ENCODE data around the gene ADGRE2. TPM values are rescaled to one million over a fixed set of nuclear protein-coding genes. Genes with fewer than 3 reads are reported as not detected.

Gene ADGRE2
- total RNA-seq, 1 experiment from 2014 or later: not detected

DNA sequence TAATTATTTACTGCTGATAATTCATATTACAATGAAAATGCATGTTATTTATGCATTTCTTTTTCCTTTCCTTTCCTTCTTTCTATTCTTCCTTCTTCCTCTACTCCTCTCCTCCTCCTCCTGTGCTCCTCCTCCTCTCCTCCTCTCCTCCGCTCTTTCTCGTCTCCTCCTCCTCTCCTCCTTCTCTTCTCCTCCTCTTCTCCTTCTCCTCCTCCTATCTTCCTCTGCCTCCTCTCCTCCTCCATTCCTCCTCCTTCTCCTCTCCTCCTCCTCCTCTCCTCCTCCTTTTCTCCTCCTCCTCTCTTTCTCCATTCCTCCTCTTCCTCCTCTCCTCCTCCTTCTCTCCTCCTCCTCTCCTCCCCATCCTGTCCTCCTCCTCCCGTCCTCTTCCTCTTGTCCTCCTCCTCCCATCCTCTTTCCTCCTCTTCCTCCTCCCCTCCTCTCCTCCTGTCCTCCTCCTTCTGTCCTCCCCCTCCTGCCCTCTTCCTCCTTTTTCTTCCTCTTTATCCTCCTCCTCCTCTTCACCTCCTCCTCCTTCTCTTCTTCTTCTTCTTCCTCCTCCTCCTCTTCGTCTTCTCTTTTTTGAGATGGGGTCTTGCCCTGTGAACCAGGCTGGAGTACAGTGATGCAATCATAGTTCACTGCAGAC is 14.7 kb downstream of the ADGRE2 start:
- in situ Hi-C loops (cut with HindIII; ENCODE audit: low pct_unique_long_range_greater_than_20kb, low sequenced_read_pairs): no loop called here
- no peak for DNase-seq (ENCODE audit: low read depth)

DNA sequence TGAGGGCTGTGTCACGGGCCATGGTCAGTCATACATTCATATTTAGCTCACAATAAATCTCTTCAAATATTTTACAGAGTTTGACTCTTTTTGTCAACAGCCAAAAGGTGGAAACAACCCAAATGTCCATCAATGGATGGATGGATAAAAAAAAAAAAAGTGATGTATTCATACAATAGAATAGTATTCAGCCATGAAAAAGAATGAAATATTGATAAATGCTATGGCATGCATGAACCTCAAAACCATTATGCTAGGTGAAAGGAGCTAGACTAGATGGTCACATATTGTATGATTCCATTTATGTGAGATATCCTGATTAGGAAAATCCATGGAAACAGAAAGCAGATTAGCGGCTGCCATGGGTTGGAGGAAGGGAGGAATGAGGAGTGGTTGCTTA is 16.2 kb downstream of the ADGRE2 start:
- no peak for DNase-seq (ENCODE audit: low read depth)
- in situ Hi-C loops (cut with HindIII; ENCODE audit: low pct_unique_long_range_greater_than_20kb, low sequenced_read_pairs): no loop called here

DNA sequence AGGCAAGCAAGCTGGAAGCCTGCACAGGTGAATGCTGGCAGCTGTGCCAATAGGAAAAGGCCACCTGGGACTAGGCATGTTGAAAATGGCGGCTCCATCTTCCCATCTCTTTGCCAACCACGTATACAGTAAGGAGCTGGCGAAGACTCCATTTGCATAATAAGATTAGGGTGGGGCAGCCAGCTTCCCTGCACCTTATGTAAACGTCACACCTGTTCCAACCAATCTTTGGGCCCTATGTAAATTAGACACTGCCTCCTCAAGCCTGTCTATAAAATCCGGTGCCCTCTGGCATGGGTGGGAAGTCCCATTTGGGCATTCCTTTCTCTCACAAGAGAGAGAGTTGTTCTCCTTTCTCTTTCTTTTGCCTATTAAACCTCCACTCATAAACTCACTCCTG is 16.8 kb downstream of the ADGRE2 start:
- in situ Hi-C loops (cut with HindIII; ENCODE audit: low pct_unique_long_range_greater_than_20kb, low sequenced_read_pairs): no loop called here

DNA sequence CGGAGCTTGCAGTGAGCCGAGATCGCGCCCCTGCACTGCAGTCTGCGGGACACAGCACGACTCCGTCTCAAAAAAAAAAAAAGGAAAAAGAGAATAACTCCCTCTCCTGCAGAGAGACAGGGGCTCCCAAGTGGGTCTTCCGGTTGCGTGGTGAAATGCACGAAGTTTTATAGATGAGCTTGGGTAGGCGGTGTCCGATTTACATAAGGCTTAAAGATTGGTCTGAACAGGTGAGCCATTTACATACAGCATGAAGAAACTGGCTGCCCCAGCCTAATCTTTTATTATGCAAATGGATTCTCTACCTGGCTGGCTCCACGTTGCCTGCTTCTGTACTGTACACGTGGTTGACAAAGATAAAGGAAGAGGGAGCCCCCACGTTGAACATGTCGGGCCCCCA is 19.5 kb downstream of the ADGRE2 start:
- DNase-seq (ENCODE audit: low read depth): peak; percentile 14

More for the DNA sequence above, 16.8 kb downstream of the ADGRE2 start:
- DNase-seq (ENCODE audit: low read depth): no peak

DNA sequence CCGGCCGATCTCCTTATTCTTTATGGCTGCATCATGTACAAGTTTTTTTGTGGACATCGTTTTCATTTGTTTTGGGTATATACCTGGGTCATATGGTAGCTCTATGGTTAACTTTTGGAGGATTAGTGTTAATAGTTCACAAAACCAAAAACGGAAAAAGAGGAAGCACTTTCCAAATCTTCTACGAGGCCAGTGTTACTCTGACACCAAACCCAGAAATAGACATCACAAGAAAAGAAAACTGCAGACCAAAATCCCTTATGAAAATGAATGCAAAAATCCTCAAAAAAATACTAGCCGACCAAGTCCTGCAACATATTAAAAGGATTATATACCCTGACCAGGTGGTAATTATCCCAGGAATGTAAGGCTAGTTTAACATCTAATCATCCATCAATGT is 29.8 kb downstream of the ADGRE2 start:
- DNase-seq (ENCODE audit: low read depth): no peak
- in situ Hi-C loops (cut with HindIII; ENCODE audit: low pct_unique_long_range_greater_than_20kb, low sequenced_read_pairs): no loop called here

More for the DNA sequence above, 19.5 kb downstream of the ADGRE2 start:
- in situ Hi-C loops (cut with HindIII; ENCODE audit: low pct_unique_long_range_greater_than_20kb, low sequenced_read_pairs): no loop called here

DNA sequence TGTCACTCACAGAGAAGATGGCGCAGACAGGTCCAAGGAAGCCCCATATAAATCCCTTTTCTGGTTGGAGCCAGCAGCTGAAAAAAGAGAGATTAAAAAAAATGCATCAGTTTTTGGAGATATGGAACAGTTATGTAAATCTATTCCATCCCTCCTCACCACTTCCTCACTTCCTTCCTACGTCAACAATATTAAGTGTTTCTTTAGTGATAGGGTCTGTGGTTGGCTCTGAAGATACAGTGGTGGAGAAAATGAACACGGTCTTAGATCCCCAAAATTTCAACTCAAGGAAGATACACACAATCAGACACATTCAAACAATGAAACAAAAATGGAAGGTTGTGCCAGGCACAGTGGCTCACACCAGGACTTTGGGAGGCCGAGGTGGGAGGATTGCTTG is 31.5 kb downstream of the ADGRE2 start:
- in situ Hi-C loops (cut with HindIII; ENCODE audit: low pct_unique_long_range_greater_than_20kb, low sequenced_read_pairs): no loop called here
- DNase-seq (ENCODE audit: low read depth): no peak

DNA sequence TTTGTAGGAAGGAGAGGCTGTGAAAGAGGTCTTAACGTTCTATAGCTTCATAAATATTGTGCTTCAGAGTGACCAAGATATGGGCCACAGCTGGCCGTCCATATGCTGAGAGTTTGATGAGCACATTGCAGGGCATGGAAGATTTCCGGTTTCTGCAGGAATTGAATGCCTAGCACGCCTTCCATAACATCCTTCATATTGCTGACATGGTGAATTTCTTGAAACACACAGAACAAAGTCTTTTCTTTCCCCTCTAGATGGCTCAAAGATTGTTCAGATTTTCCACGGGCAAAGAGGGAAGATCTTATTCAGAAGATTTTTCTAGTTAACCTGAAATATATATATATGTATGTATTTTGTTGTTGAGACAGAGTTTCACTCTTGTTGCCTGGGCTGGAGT is 42.4 kb downstream of the ADGRE2 start:
- DNase-seq (ENCODE audit: low read depth): no peak
- in situ Hi-C loops (cut with HindIII; ENCODE audit: low pct_unique_long_range_greater_than_20kb, low sequenced_read_pairs): no loop called here

DNA sequence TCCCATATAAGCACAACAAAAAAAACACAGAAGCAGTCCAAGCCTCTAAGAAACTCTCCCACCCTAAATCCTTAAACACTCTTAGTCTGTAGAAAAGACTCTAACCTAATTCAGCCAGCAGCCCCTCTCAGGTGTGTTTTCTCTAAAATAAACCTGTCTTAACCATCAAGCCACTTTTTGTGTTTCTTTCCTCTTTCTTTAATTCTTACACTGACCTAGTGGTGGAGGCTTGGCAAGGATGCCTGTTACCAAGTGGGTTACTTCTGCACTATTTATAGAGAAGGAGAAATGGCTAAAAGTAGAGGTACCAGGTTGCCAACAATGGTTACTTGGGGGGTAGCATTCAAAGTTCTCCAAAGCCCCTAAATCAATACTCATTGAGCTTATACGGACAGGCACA is 44.8 kb downstream of the ADGRE2 start:
- no peak for DNase-seq (ENCODE audit: low read depth)
- in situ Hi-C loops (cut with HindIII; ENCODE audit: low pct_unique_long_range_greater_than_20kb, low sequenced_read_pairs): no loop called here

DNA sequence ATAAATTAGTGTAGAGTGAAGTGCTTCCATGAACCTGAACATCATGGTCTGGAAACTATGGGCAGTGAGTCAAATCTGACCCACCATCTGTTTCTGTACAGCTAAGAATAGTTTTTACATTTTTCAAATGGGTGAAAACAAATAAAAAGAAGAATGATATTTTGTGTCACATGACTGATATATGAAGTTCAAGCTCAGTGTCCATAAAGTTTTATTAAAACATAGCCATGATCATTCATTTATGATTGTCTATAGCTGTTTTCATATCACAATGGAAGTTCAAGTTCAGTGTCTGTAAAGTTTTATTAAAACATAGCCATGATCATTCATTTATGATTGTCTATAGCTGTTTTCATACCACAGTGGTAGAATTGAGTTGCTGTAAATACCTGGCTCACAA is 45.9 kb downstream of the ADGRE2 start:
- no peak for DNase-seq (ENCODE audit: low read depth)
- in situ Hi-C loops (cut with HindIII; ENCODE audit: low pct_unique_long_range_greater_than_20kb, low sequenced_read_pairs): no loop called here

DNA sequence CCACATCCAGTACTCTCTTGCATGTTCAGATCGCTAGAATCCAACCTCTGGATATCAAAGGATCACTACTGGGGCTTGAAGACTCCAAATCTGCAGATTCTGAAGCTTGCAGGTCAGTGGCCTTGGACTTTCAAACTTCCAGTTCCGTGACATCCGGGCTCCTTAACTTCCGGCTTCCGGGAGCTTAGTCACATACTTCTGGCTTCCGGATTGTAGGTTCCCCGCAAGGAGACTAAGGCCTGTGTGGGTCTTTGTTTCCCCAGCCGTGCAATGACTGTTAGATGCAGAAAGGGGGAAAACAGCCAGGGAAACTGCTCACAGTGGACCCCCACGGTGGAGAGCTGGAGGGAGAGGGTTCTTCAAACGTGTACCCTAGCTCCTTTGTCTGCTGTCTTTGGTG is 47.2 kb downstream of the ADGRE2 start:
- in situ Hi-C loops (cut with HindIII; ENCODE audit: low pct_unique_long_range_greater_than_20kb, low sequenced_read_pairs): no loop called here
- DNase-seq (ENCODE audit: low read depth): no peak

DNA sequence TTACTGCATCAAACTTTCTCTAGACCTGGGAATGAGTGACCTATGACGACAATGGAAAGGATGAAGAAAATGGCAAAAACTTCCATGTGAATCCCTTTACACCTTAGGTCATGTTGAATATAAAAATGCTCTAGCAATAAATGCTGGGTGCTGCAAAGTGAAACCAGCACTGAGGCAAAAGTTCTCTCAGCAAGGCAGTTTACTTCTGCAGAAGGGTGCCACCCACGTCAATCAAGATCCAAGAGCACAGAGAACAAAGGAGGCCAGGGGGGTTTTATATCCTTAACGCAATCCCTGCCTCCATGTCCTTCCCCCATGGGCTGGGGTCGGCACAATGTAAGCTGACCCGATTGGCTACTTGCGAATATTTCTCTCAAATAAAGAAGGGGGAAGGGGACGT is 49.8 kb downstream of the ADGRE2 start:
- in situ Hi-C loops (cut with HindIII; ENCODE audit: low pct_unique_long_range_greater_than_20kb, low sequenced_read_pairs): no loop called here
- DNase-seq (ENCODE audit: low read depth): no peak

DNA sequence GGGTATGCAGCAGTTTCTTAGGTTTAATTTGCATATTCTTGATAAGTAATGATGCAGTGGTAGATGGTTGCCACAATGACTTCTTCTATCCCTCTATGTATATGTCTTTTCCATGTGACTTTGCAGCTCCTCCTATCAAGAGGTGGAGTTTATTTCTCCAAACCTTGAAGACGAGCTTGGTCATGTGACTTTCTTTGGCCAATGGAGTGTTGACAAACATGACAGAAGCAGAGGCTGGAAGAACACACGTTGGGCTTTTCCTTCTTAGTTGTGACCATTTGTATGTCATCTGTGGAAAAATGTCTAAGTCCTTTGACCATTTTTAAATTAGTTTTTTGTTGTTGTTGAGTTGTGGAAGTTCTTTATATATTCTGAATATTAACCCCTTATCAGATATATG is 56.2 kb downstream of the ADGRE2 start:
- in situ Hi-C loops (cut with HindIII; ENCODE audit: low pct_unique_long_range_greater_than_20kb, low sequenced_read_pairs): no loop called here
- no peak for DNase-seq (ENCODE audit: low read depth)

DNA sequence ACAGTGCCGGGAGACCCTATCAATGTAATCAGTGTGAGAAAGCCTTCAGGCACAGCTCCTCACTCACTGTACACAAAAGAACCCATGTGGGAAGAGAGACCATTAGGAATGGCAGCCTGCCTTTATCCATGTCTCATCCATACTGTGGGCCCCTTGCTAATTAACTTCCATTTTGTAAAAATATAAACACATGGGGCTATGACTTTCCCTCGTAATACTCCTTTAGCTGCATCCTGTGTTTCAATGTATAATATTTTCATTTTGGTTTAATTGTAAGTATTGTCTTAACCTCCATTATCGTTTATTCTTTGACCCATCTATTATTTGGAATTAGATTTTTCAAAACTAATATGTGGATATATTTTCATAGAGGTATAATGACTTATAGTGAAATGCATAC is 59.2 kb downstream of the ADGRE2 start:
- DNase-seq (ENCODE audit: low read depth): no peak
- in situ Hi-C loops (cut with HindIII; ENCODE audit: low pct_unique_long_range_greater_than_20kb, low sequenced_read_pairs): no loop called here

DNA sequence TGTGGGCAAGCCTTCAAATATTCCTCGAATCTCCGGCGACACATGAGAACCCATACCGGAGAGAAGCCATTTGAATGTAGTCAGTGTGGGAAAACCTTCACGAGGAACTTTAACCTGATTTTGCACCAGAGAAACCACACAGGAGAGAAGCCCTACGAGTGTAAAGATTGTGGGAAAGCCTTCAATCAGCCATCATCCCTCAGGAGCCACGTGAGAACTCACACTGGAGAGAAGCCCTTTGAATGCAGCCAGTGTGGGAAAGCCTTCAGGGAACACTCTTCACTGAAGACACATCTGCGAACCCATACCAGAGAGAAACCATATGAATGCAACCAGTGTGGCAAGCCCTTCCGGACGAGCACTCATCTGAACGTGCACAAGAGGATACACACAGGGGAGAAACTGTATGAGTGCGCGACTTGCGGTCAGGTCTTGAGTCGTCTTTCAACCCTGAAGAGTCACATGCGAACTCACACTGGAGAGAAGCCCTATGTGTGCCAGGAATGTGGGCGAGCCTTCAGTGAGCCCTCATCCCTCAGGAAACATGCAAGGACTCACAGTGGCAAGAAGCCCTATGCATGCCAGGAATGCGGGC is 59.7 kb downstream of the ADGRE2 start:
- in situ Hi-C loops (cut with HindIII; ENCODE audit: low pct_unique_long_range_greater_than_20kb, low sequenced_read_pairs): no loop called here
- DNase-seq (ENCODE audit: low read depth): peak; percentile 9

DNA sequence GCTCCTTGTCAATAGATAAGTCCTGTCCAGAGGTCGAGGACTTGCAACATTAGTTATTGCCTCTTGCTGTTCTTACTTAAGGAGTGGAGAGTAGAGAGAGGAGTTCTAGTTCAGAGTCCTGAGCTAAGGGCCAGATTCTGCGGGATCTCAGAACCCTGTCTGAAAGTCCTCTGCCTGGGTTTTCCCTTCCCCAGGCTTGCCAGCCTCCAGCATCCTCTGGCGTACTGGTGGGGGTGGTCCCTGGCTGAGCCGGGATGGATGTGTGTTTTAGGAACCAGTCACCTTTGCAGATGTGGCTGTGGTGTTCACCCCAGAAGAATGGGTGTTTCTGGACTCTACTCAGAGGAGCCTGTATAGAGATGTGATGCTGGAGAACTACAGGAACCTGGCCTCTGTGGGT is 62.5 kb downstream of the ADGRE2 start:
- in situ Hi-C loops (cut with HindIII; ENCODE audit: low pct_unique_long_range_greater_than_20kb, low sequenced_read_pairs): no loop called here
- no peak for DNase-seq (ENCODE audit: low read depth)

DNA sequence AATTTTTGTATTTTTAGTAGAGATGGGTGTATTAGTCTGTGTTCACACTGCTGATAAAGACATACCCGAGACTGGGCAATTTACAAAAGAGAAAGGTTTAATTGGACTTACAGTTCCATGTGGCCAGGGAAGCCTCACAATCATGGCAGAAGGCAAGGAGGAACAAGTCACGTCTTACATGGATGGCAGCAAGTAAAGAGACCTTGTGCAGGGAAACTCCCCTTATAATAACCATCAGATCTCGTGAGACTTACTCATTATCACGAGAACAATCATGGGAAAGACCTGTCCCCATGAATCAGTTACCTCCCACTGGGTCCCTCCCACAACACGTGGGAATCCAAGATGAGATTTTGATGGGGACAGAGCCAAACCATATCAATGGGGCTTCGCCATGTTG is 73.9 kb downstream of the ADGRE2 start:
- no peak for DNase-seq (ENCODE audit: low read depth)
- in situ Hi-C loops (cut with HindIII; ENCODE audit: low pct_unique_long_range_greater_than_20kb, low sequenced_read_pairs): no loop called here

DNA sequence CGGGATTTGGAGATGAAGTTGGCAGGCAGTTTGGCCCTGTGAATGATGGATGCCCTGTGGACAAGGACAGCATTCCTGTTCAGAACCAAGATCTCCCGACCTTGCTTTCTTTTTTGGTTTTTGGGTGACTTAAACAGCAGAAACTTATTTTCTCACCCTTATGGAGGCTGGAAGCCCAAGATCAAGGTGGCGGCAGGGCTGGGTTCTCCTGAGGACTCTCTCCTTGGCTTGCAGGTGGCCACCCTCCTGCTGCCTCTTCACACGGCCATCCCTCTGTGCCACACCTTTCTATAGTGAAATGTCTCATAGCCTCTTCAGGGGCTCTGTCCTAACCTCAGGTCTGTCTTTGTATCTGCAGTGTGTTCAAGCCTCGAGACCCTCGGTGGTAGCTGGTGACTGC is 74.5 kb downstream of the ADGRE2 start:
- in situ Hi-C loops (cut with HindIII; ENCODE audit: low pct_unique_long_range_greater_than_20kb, low sequenced_read_pairs): no loop called here
- no peak for DNase-seq (ENCODE audit: low read depth)

DNA sequence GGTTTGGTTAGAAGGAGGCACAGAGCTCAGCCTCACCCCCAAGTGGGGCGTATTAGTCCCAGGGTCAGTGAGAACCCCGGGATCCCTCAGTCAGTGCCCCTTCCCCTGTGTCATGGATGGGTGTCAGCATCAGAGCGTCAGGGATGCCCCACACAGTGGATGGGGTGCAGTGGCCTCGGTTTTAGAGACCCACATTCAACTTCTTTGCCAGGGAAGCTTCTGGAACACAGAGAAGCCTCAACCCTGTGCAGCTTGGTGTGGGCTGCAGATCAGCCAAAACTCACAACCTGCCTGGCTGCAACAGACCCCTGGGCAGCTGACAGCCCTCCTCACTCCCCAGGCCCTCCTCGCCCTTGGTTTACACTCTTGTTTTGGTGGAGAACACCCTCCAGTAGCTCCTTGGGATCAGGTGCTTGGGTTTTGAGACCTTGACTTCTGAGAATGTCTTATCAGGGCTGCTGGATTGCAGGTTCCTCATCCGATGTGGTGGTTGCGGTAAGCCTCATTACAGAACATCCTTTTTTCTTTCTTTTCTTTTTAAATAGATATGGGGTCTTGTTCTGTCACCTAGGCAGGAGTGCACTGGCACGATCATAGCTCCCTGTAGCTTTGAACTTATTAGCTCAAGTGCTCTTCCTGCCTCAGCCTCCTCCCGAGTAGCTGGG is 77.5 kb downstream of the ADGRE2 start:
- in situ Hi-C loops (cut with HindIII; ENCODE audit: low pct_unique_long_range_greater_than_20kb, low sequenced_read_pairs): no loop called here
- no peak for DNase-seq (ENCODE audit: low read depth)

DNA sequence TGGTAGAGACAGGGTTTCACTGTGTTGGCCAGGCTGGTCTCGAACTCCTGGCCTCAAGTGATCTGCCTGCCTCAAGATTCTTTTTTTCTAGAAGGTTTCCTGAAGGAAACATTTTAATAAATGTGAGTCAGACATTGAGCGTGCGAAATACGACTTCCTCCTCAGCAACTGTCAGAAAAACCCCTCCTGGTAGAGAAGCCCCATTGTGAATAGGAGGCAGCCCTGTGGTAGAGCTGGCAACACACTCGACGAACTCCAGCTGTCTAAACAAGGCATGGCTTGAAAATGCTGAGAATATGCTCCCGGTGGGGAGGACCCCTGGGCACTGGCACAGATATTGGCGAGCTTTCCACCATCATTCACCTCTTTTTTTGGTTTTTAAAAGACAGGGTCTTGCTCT is 78.7 kb downstream of the ADGRE2 start:
- in situ Hi-C loops (cut with HindIII; ENCODE audit: low pct_unique_long_range_greater_than_20kb, low sequenced_read_pairs): no loop called here
- no peak for DNase-seq (ENCODE audit: low read depth)

DNA sequence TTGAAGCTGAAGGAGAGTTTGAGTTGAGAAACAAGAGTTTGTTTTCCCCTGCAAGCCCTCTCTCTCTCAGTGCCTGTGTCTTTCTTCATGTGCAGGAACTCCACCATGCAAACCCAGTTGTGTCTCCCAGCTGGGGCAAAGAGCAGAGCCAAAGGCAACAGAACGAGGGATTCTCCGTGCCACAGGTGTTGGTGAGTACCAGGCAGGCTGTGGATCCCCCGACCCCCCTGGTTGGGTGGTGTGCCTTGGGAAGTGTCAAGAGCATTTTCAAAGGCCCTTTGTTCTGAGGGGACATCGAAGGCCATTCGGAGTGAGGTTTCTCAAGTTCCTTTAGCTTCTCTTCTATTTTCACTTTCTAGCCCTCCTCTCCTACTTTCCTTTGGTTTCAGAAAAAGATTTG is 82.9 kb downstream of the ADGRE2 start:
- in situ Hi-C loops (cut with HindIII; ENCODE audit: low pct_unique_long_range_greater_than_20kb, low sequenced_read_pairs): no loop called here
- no peak for DNase-seq (ENCODE audit: low read depth)
